ENCODE results near the gene TLE5. TPM values are rescaled to one million over a fixed set of nuclear protein-coding genes. Genes with fewer than 3 reads are reported as not detected.

TLE5 gene
- total RNA-seq, 4 donors from 2014 or later = 339 to 403 (median 382) TPM

- 76% methylated on average over 13 of the region's 16 CpGs for WGBS
- Histone ChIP-seq H3K9me3 (no peaks in the 10 kb centered on the region), H3K4me3 (peak overlapping the region; percentile 81), H3K27ac (no peak overlapping the region), H3K36me3 (peaks cover 38% of the 10 kb centered on the region), H3K4me1 (peaks cover 73% of the 10 kb centered on the region), H3K27me3 (no peaks in the 10 kb centered on the region)
- no peak for TF ChIP-seq POLR2AphosphoS5 (IDR thresholded peaks at IDR 0.05)
- no peak for TF ChIP-seq POLR2A (IDR thresholded peaks at IDR 0.05)
- no peak for TF ChIP-seq EP300 (IDR thresholded peaks at IDR 0.05)
- TF ChIP-seq CTCF (IDR thresholded peaks at IDR 0.05) = no peak
- no peak for DNase-seq (ENCODE audit: low spot score in 2 of 2)
Observed at GRCh38 chr19:3059653-3060052, 2.6 kb downstream of the TLE5 start.

GRCh38 chr19:3058821-3059314 is 3.4 kb downstream of the TLE5 start:
- TF ChIP-seq EP300 (IDR thresholded peaks at IDR 0.05) (no peak), CTCF (IDR thresholded peaks at IDR 0.05) (no peak), POLR2AphosphoS5 (IDR thresholded peaks at IDR 0.05) (no peak)
- H3K36me3 ChIP-seq = peaks cover 46% of the 10 kb centered on the region
- peaks cover 80% of the 10 kb centered on the region for H3K4me1 ChIP-seq
- H3K9me3 ChIP-seq = no peaks in the 10 kb centered on the region
- H3K27ac ChIP-seq = peak overlapping the region; percentile 19
- H3K27me3 ChIP-seq = no peaks in the 10 kb centered on the region
- no peak overlapping the region for H3K4me3 ChIP-seq
- WGBS = 81% methylated on average over 10 of the region's 10 CpGs
- DNase-seq (ENCODE audit: low spot score in 2 of 2) = no peak

- no peak overlapping the region for H3K4me3 ChIP-seq
- H3K36me3 ChIP-seq = peaks cover 53% of the 10 kb centered on the region
- peaks cover 85% of the 10 kb centered on the region for H3K4me1 ChIP-seq
- TF ChIP-seq POLR2AphosphoS5 (IDR thresholded peaks at IDR 0.05) (no peak), EP300 (IDR thresholded peaks at IDR 0.05) (no peak), POLR2A (IDR thresholded peaks at IDR 0.05) (no peak), CTCF (IDR thresholded peaks at IDR 0.05) (no peak)
- WGBS = 73% methylated on average over 19 of the region's 20 CpGs
- H3K27ac ChIP-seq = peak overlapping the region; percentile 72
- H3K27me3 ChIP-seq = no peaks in the 10 kb centered on the region
- DNase-seq (ENCODE audit: low spot score in 2 of 2) = no peak
- H3K9me3 ChIP-seq = no peaks in the 10 kb centered on the region
Observed at GRCh38 chr19:3058009-3058820, 4.1 kb downstream of the TLE5 start.

- DNase-seq (ENCODE audit: low spot score in 2 of 2) = peak; percentile 83 to 90
- Histone ChIP-seq H3K4me1 (peaks cover 81% of the 10 kb centered on the region), H3K36me3 (peaks cover 55% of the 10 kb centered on the region), H3K27me3 (no peaks in the 10 kb centered on the region), H3K9me3 (no peaks in the 10 kb centered on the region), H3K4me3 (peak overlapping the region; percentile 4), H3K27ac (peak overlapping the region; percentile 72)
- TF ChIP-seq POLR2AphosphoS5 (IDR thresholded peaks at IDR 0.05) (peak in 2 of 3 donors; percentile 65 to 82), CTCF (IDR thresholded peaks at IDR 0.05) (no peak), POLR2A (IDR thresholded peaks at IDR 0.05) (no peak), EP300 (IDR thresholded peaks at IDR 0.05) (no peak)
- no CpG with 5 or more reads among the region's 26 CpGs for WGBS
Observed at GRCh38 chr19:3057275-3057714, 5.0 kb downstream of the TLE5 start.

- 69% methylated on average over 10 of the region's 10 CpGs for WGBS
- H3K4me3 ChIP-seq = peak overlapping the region; percentile 4
- H3K4me1 ChIP-seq = peaks cover 81% of the 10 kb centered on the region
- DNase-seq (ENCODE audit: low spot score in 2 of 2) = no peak
- H3K27ac ChIP-seq = peak overlapping the region; percentile 72
- no peaks in the 10 kb centered on the region for H3K9me3 ChIP-seq
- peaks cover 55% of the 10 kb centered on the region for H3K36me3 ChIP-seq
- no peaks in the 10 kb centered on the region for H3K27me3 ChIP-seq
- no peak for TF ChIP-seq EP300 (IDR thresholded peaks at IDR 0.05)
- no peak for TF ChIP-seq POLR2AphosphoS5 (IDR thresholded peaks at IDR 0.05)
- no peak for TF ChIP-seq CTCF (IDR thresholded peaks at IDR 0.05)
- no peak for TF ChIP-seq POLR2A (IDR thresholded peaks at IDR 0.05)
Observed at GRCh38 chr19:3056417-3057088, 5.7 kb downstream of the TLE5 start.

Data from suprapubic skin (tissue), 4 donors.